Mesenteric fat pad (tissue), 1 donor: Measurements from ENCODE around the gene EXOC6. TPM values are rescaled to one million over a fixed set of nuclear protein-coding genes. Genes with fewer than 3 reads are reported as not detected.
A peak's percentile ranks its signal among the peaks of the same experiment; 100 is the strongest.

ENCODE experiments used
- DNase-seq: peaks from one replicate; pipeline ENCODE4 v3.0.0-alpha.2; 2020; ENCODE audit warnings: low spot score
- long read RNA-seq: library from polyadenylated mRNA; unstranded; transcript quantifications from one replicate; pipeline ENCODE4 v2.0.0, GENCODE V29; 2020
- total RNA-seq: library from RNA; stranded (reverse); fragmentation: NEBNext Ultra II Directional; extraction: Animal tissue kit (Norgen Biotek cat#: 25700); gene quantifications from one replicate; pipeline ENCODE4 v1.2.1, GENCODE V29; 2021
- donor health status: DM: yes; HTN: yes; CAD: no.

EXOC6 gene
- total RNA-seq, result 12.3 TPM
- long read RNA-seq, partial matches to known transcripts, result 5 of 15 reads
- long read RNA-seq, other reads (novel, unspliced or antisense), result 9 of 15 reads

- peak; percentile 94 for DNase-seq
Observed at GRCh38 chr10:92848441-92849233, at the start of gene EXOC6. Gene EXOC6 (plus strand): TSS chr10:92848520. CDS start chr10:92848534, 14 bp downstream.

GRCh38 chr10:92799568-92799967 is 48.8 kb upstream of the EXOC6 start:
- no peak for DNase-seq

- DNase-seq, result no peak
Observed at GRCh38 chr10:92800134-92800733, 48.1 kb upstream of the EXOC6 start.

- no peak for DNase-seq
Observed at GRCh38 chr10:92801978-92802872, 46.1 kb upstream of the EXOC6 start.

GRCh38 chr10:92809840-92810239 is 38.5 kb upstream of the EXOC6 start:
- DNase-seq, result no peak

- DNase-seq, result no peak
Observed at GRCh38 chr10:92810934-92811532, 37.3 kb upstream of the EXOC6 start.

GRCh38 chr10:92811986-92812385 is 36.3 kb upstream of the EXOC6 start:
- DNase-seq, result no peak

GRCh38 chr10:92813979-92814378 is 34.3 kb upstream of the EXOC6 start:
- DNase-seq, result no peak

GRCh38 chr10:92814790-92815189 is 33.5 kb upstream of the EXOC6 start:
- no peak for DNase-seq

- no peak for DNase-seq
Observed at GRCh38 chr10:92816091-92816531, 32.2 kb upstream of the EXOC6 start.

- DNase-seq, result no peak
Observed at GRCh38 chr10:92822060-92822634, 26.2 kb upstream of the EXOC6 start.

- no peak for DNase-seq
Observed at GRCh38 chr10:92822964-92823363, 25.4 kb upstream of the EXOC6 start.

- DNase-seq, result no peak
Observed at GRCh38 chr10:92826061-92826460, 22.3 kb upstream of the EXOC6 start.

GRCh38 chr10:92826504-92826903 is 21.8 kb upstream of the EXOC6 start:
- DNase-seq, result no peak

GRCh38 chr10:92829042-92829785 is 19.1 kb upstream of the EXOC6 start:
- DNase-seq, result no peak

GRCh38 chr10:92829786-92830377 is 18.4 kb upstream of the EXOC6 start:
- DNase-seq, result no peak

GRCh38 chr10:92830478-92831389 is 17.6 kb upstream of the EXOC6 start:
- DNase-seq, result no peak

- no peak for DNase-seq
Observed at GRCh38 chr10:92832121-92832520, 16.2 kb upstream of the EXOC6 start.
